Measurements from ENCODE around the gene HS3ST3B1. TPM values are rescaled to one million over a fixed set of nuclear protein-coding genes. Genes with fewer than 3 reads are reported as not detected.

Gene HS3ST3B1
- total RNA-seq, 2 donors from 2014 or later, result 10.8 to 17.1 TPM

- H3K27me3 Mint-ChIP-seq (ENCODE audit: low read depth), result peaks cover 60% of the 10 kb centered on the region
- H3K4me1 Mint-ChIP-seq (ENCODE audit: low read depth), result peaks cover 40% of the 10 kb centered on the region
- no peaks in the 10 kb centered on the region for H3K9me3 Mint-ChIP-seq
- H3K27ac Mint-ChIP-seq, result peak overlapping the region; percentile 20
- peaks cover 4 to 7% of the 10 kb centered on the region in 2 donors for H3K36me3 Mint-ChIP-seq (ENCODE audit: insufficient read depth in 2 of 2)
- ATAC-seq (replicated peaks in 1 of 2) (peak in 1 of 2 donors; percentile 1), DNase-seq (peak; percentile 56 to 62)
- H3K4me3 Mint-ChIP-seq, result peak overlapping the region; percentile 86 to 96
Observed at GRCh38 chr17:14297161-14297851, 3.6 kb upstream of the HS3ST3B1 start.

- H3K4me3 Mint-ChIP-seq, result peak overlapping the region; percentile 96 to 98
- H3K9me3 Mint-ChIP-seq, result no peaks in the 10 kb centered on the region
- H3K27me3 Mint-ChIP-seq (ENCODE audit: low read depth), result peaks cover 55% of the 10 kb centered on the region
- H3K4me1 Mint-ChIP-seq (ENCODE audit: low read depth), result peaks cover 44% of the 10 kb centered on the region
- peak overlapping the region; percentile 81 for H3K27ac Mint-ChIP-seq
- ATAC-seq (replicated peaks in 1 of 2) (no peak), DNase-seq (no peak)
- H3K36me3 Mint-ChIP-seq (ENCODE audit: insufficient read depth in 2 of 2), result peaks cover 4 to 7% of the 10 kb centered on the region in 2 donors
Observed at GRCh38 chr17:14298221-14298946, 2.5 kb upstream of the HS3ST3B1 start.

GRCh38 chr17:14298947-14299279 is 2.0 kb upstream of the HS3ST3B1 start:
- Mint-ChIP-seq H3K27me3 (ENCODE audit: low read depth) (peaks cover 49% of the 10 kb centered on the region), H3K36me3 (ENCODE audit: insufficient read depth in 2 of 2) (peaks cover 4 to 8% of the 10 kb centered on the region in 2 donors), H3K9me3 (no peaks in the 10 kb centered on the region), H3K27ac (peak overlapping the region; percentile 81), H3K4me3 (peak overlapping the region; percentile 96 to 98), H3K4me1 (ENCODE audit: low read depth) (peaks cover 49% of the 10 kb centered on the region)
- no peak for DNase-seq
- no peak for ATAC-seq (replicated peaks in 1 of 2)

- no peaks in the 10 kb centered on the region for H3K9me3 Mint-ChIP-seq
- peaks cover 44% of the 10 kb centered on the region for H3K27me3 Mint-ChIP-seq (ENCODE audit: low read depth)
- H3K4me1 Mint-ChIP-seq (ENCODE audit: low read depth), result peaks cover 52% of the 10 kb centered on the region
- H3K4me3 Mint-ChIP-seq, result peak overlapping the region; percentile 96 to 98
- DNase-seq (peak; percentile 55 to 57), ATAC-seq (replicated peaks in 1 of 2) (no peak)
- H3K27ac Mint-ChIP-seq, result peak overlapping the region; percentile 81
- H3K36me3 Mint-ChIP-seq (ENCODE audit: insufficient read depth in 2 of 2), result peaks cover 4 to 8% of the 10 kb centered on the region in 2 donors
Observed at GRCh38 chr17:14299280-14300141, 1.4 kb upstream of the HS3ST3B1 start.

GRCh38 chr17:14301279-14302090 is 604 bp downstream of the HS3ST3B1 start:
- Mint-ChIP-seq H3K4me1 (ENCODE audit: low read depth) (peaks cover 66% of the 10 kb centered on the region), H3K27ac (peak overlapping the region; percentile 89), H3K9me3 (no peaks in the 10 kb centered on the region), H3K4me3 (peak overlapping the region; percentile 96 to 98), H3K36me3 (ENCODE audit: insufficient read depth in 2 of 2) (peaks cover 4 to 8% of the 10 kb centered on the region in 2 donors), H3K27me3 (ENCODE audit: low read depth) (peaks cover 24% of the 10 kb centered on the region)
- ATAC-seq (replicated peaks in 1 of 2), result peak; percentile 3 to 11
- DNase-seq, result peak; percentile 52 to 64

- peaks cover 20% of the 10 kb centered on the region for H3K27me3 Mint-ChIP-seq (ENCODE audit: low read depth)
- peaks cover 4 to 8% of the 10 kb centered on the region in 2 donors for H3K36me3 Mint-ChIP-seq (ENCODE audit: insufficient read depth in 2 of 2)
- peak; percentile 23 to 31 for ATAC-seq (replicated peaks in 1 of 2)
- peaks cover 66% of the 10 kb centered on the region for H3K4me1 Mint-ChIP-seq (ENCODE audit: low read depth)
- peak; percentile 78 for DNase-seq
- peak overlapping the region; percentile 89 for H3K27ac Mint-ChIP-seq
- H3K4me3 Mint-ChIP-seq, result peak overlapping the region; percentile 96 to 98
- H3K9me3 Mint-ChIP-seq, result no peaks in the 10 kb centered on the region
Observed at GRCh38 chr17:14302091-14302430, 1.2 kb downstream of the HS3ST3B1 start.

- Mint-ChIP-seq H3K9me3 (no peaks in the 10 kb centered on the region), H3K4me3 (peak overlapping the region; percentile 96 to 98)
- DNase-seq, result peak; percentile 88 to 91
Observed at GRCh38 chr17:14302431-14303099, 1.7 kb downstream of the HS3ST3B1 start.

GRCh38 chr17:14303343-14304221 is 2.7 kb downstream of the HS3ST3B1 start:
- H3K4me1 Mint-ChIP-seq (ENCODE audit: low read depth), result peaks cover 68% of the 10 kb centered on the region
- peak overlapping the region; percentile 96 to 98 for H3K4me3 Mint-ChIP-seq
- DNase-seq (peak; percentile 37 to 46), ATAC-seq (replicated peaks in 1 of 2) (no peak)
- peaks cover 4 to 7% of the 10 kb centered on the region in 2 donors for H3K36me3 Mint-ChIP-seq (ENCODE audit: insufficient read depth in 2 of 2)
- H3K9me3 Mint-ChIP-seq, result no peaks in the 10 kb centered on the region
- H3K27me3 Mint-ChIP-seq (ENCODE audit: low read depth), result peaks cover 10% of the 10 kb centered on the region
- peak overlapping the region; percentile 28 for H3K27ac Mint-ChIP-seq

More at GRCh38 chr17:14302431-14303099, 1.7 kb downstream of the HS3ST3B1 start:
- H3K27ac Mint-ChIP-seq, result peak overlapping the region; percentile 89
- peak; percentile 48 to 50 for ATAC-seq (replicated peaks in 1 of 2)
- peaks cover 19% of the 10 kb centered on the region for H3K27me3 Mint-ChIP-seq (ENCODE audit: low read depth)
- peaks cover 68% of the 10 kb centered on the region for H3K4me1 Mint-ChIP-seq (ENCODE audit: low read depth)
- peaks cover 4 to 8% of the 10 kb centered on the region in 2 donors for H3K36me3 Mint-ChIP-seq (ENCODE audit: insufficient read depth in 2 of 2)

- H3K9me3 Mint-ChIP-seq, result no peaks in the 10 kb centered on the region
- H3K4me1 Mint-ChIP-seq (ENCODE audit: low read depth), result peaks cover 65% of the 10 kb centered on the region
- H3K4me3 Mint-ChIP-seq, result peak overlapping the region; percentile 96 to 98
- ATAC-seq (replicated peaks in 1 of 2) (no peak), DNase-seq (no peak)
- H3K27ac Mint-ChIP-seq, result peak overlapping the region; percentile 34
- peaks cover 4 to 7% of the 10 kb centered on the region in 2 donors for H3K36me3 Mint-ChIP-seq (ENCODE audit: insufficient read depth in 2 of 2)
- H3K27me3 Mint-ChIP-seq (ENCODE audit: low read depth), result peaks cover 3% of the 10 kb centered on the region
Observed at GRCh38 chr17:14304222-14304772, 3.4 kb downstream of the HS3ST3B1 start.

- Mint-ChIP-seq H3K36me3 (ENCODE audit: insufficient read depth in 2 of 2) (peaks cover 4 to 7% of the 10 kb centered on the region in 2 donors), H3K4me1 (ENCODE audit: low read depth) (peaks cover 59% of the 10 kb centered on the region), H3K9me3 (no peaks in the 10 kb centered on the region), H3K27me3 (ENCODE audit: low read depth) (no peaks in the 10 kb centered on the region), H3K27ac (peak overlapping the region; percentile 34), H3K4me3 (peak overlapping the region; percentile 52 to 96)
- ATAC-seq (replicated peaks in 1 of 2), result no peak
- no peak for DNase-seq
Observed at GRCh38 chr17:14304773-14305517, 4.1 kb downstream of the HS3ST3B1 start.
